HepG2 (cell line): ENCODE data around the gene DUSP2. TPM values are rescaled to one million over a fixed set of nuclear protein-coding genes. Genes with fewer than 3 reads are reported as not detected.

ENCODE experiments used
- KMT2B ChIP-seq: IDR thresholded peaks from 2 replicates; pipeline ENCODE4 v1.6.1; 2016; ENCODE audit warnings: missing genetic modification reagents, missing compliant biosample characterization
- MXD3 ChIP-seq: IDR thresholded peaks from 2 replicates; pipeline ENCODE4 v1.6.1; 2016; ENCODE audit warnings: mild to moderate bottlenecking, missing biosample characterization, missing genetic modification reagents
- NFKB2 ChIP-seq: sonication (generic); formaldehyde crosslinking; IDR thresholded peaks from 2 replicates; pipeline ENCODE4 v1.4.0; 2020; ENCODE audit warnings: missing genetic modification reagents, borderline replicate concordance
- SRSF4 ChIP-seq: fragments of 200-400 bp; formaldehyde crosslinking; IDR thresholded peaks from one replicate; pipeline ENCODE4 v1.6.1; 2018; ENCODE audit warnings: mild to moderate bottlenecking, low read depth, low read length, moderate library complexity; ENCODE audit not compliant: poor library complexity, severe bottlenecking
- THAP11 ChIP-seq: IDR thresholded peaks from 2 replicates; pipeline ENCODE4 v1.6.1; 2016; ENCODE audit warnings: missing biosample characterization, missing genetic modification reagents
- U2AF1 ChIP-seq: fragments of 200-400 bp; formaldehyde crosslinking; optimal IDR thresholded peaks from 2 replicates; pipeline ENCODE3; 2017; ENCODE audit warnings: mild to moderate bottlenecking, low read depth, low read length
- ZC3H13 ChIP-seq: sonication (generic); formaldehyde crosslinking; IDR thresholded peaks from 2 replicates; pipeline ENCODE4 v1.8.1; 2023; ENCODE audit warnings: mild to moderate bottlenecking, missing genetic modification reagents, moderate library complexity
- ZNF101 ChIP-seq: sonication (generic); formaldehyde crosslinking; IDR thresholded peaks from 2 replicates; pipeline ENCODE4 v1.4.0; 2020; ENCODE audit warnings: mild to moderate bottlenecking, low read depth, missing genetic modification reagents, borderline replicate concordance
- ZNF296 ChIP-seq: sonication (generic); formaldehyde crosslinking; conservative IDR thresholded peaks from 2 replicates; pipeline ENCODE4 v1.5.0; 2020; ENCODE audit warnings: mild to moderate bottlenecking, missing genetic modification reagents
- ZNF451 ChIP-seq: sonication (generic); formaldehyde crosslinking; IDR thresholded peaks from 2 replicates; pipeline ENCODE4 v1.5.0; 2020; ENCODE audit warnings: mild to moderate bottlenecking, missing genetic modification reagents
- ZNF792 ChIP-seq: IDR thresholded peaks from 2 replicates; pipeline ENCODE4 v1.6.1; 2016
- polyA plus RNA-seq, 8 experiments: library from polyadenylated mRNA; depleted of rRNA in 3 of 8; stranded (reverse) in 7 of 8; unstranded in 1 of 8; fragments of >200 nt; fragmentation: Illumina TruSeq in 4 of 8; extraction: Trizol in 4 of 8; gene quantifications; 2 replicates each; pipeline versions ENCODE4 v1.2.1 to v1.2.3, GENCODE V29; 2011 to 2016; ENCODE audit warnings: low read depth in 4 of 8, missing spikeins in 1 of 8, mixed read lengths in 1 of 8; ENCODE audit not compliant: insufficient read depth in 1 of 8
- total RNA-seq, 5 experiments: library from RNA; depleted of rRNA; stranded (reverse); fragments of >200 nt; fragmentation: Illumina TruSeq; extraction: Trizol; gene quantifications; 2 replicates each; pipeline ENCODE4 v1.2.3, GENCODE V29; 2016; ENCODE audit warnings: low read depth in 1 of 5
- TF ChIP-seq, protein P1 (sequence below): sonication (generic); formaldehyde crosslinking; IDR thresholded peaks from 2 replicates; pipeline ENCODE4 v1.5.1; 2020; ENCODE audit warnings: mild to moderate bottlenecking, missing genetic modification reagents

DUSP2 gene
- total and polyA plus RNA-seq, 2 of the 13 experiments (the other 11 are each of a cell fraction or from before 2014, with no cell fraction given) = not detected

GRCh38 chr2:96167407-96168013 is 22.3 kb upstream of the DUSP2 start (continued):
- TF ChIP-seq NFKB2 (CRISPR knock-in tag) (no peak), ZNF296 (CRISPR knock-in tag) (no peak), ZNF792 (CRISPR knock-in tag) (no peak), U2AF1 (no peak), ZNF451 (CRISPR knock-in tag) (no peak), ZNF101 (CRISPR knock-in tag) (no peak), SRSF4 (no peak), KMT2B (CRISPR knock-in tag) (no peak), MXD3 (CRISPR knock-in tag) (no peak), ZC3H13 (CRISPR knock-in tag) (no peak), THAP11 (CRISPR knock-in tag) (no peak)
- TF ChIP-seq, protein P1, sequence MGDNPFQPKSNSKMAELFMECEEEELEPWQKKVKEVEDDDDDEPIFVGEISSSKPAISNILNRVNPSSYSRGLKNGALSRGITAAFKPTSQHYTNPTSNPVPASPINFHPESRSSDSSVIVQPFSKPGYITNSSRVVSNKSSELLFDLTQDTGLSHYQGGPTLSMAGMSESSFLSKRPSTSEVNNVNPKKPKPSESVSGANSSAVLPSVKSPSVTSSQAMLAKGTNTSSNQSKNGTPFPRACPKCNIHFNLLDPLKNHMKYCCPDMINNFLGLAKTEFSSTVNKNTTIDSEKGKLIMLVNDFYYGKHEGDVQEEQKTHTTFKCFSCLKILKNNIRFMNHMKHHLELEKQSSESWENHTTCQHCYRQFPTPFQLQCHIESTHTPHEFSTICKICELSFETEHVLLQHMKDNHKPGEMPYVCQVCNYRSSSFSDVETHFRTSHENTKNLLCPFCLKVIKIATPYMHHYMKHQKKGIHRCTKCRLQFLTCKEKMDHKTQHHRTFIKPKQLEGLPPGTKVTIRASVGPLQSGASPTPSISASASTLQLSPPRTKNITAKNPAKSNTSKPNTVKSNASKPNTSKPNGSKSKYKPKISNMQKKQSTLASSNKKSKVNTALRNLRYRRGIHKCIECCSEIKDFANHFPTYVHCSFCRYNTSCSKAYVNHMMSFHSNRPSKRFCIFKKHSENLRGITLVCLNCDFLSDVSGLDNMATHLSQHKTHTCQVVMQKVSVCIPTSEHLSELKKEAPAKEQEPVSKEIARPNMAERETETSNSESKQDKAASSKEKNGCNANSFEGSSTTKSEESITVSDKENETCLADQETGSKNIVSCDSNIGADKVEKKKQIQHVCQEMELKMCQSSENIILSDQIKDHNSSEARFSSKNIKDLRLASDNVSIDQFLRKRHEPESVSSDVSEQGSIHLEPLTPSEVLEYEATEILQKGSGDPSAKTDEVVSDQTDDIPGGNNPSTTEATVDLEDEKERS (CRISPR knock-in tag) = no peak
- TF ChIP-seq, all 625 proteins: peak for 0
